Measurements from ENCODE around the gene CIAPIN1.
"Not testable (repeated sequence)": the region's sequence is repeated elsewhere in the genome, so short reads cannot be mapped to it uniquely, and the experiment has no call there.

Gene CIAPIN1

GRCh38 chr16:57403965-57404817 is 43.0 kb downstream of the CIAPIN1 start, which contains the start of gene CCL17:
Gene CCL17, plus strand, starts transcription at chr16:57404767. Its CDS starts 9,166 bp downstream, at chr16:57413933.
- DNase-seq: no peak

GRCh38 chr16:57401943-57402640 is 45.1 kb downstream of the CIAPIN1 start:
- DNase-seq: no peak

- not testable (repeated sequence) for DNase-seq
Measured at GRCh38 chr16:57397493-57397892, 49.7 kb downstream of the CIAPIN1 start.

- DNase-seq: no peak
Measured at GRCh38 chr16:57396786-57397185, 50.4 kb downstream of the CIAPIN1 start.

- no peak for DNase-seq
Measured at GRCh38 chr16:57395026-57395425, 52.2 kb downstream of the CIAPIN1 start.

- no peak for DNase-seq
Measured at GRCh38 chr16:57394444-57394843, 52.7 kb downstream of the CIAPIN1 start.

- no peak for DNase-seq
Measured at GRCh38 chr16:57392694-57393093, 54.5 kb downstream of the CIAPIN1 start.

- no peak for DNase-seq
Measured at GRCh38 chr16:57391708-57392107, 55.5 kb downstream of the CIAPIN1 start.

GRCh38 chr16:57391300-57391699 is 55.9 kb downstream of the CIAPIN1 start:
- no peak for DNase-seq

- DNase-seq: no peak
Measured at GRCh38 chr16:57390636-57391295, 56.4 kb downstream of the CIAPIN1 start.

- DNase-seq: no peak
Measured at GRCh38 chr16:57389087-57389468, 58.1 kb downstream of the CIAPIN1 start.

- DNase-seq: no peak
Measured at GRCh38 chr16:57388359-57389086, 58.7 kb downstream of the CIAPIN1 start.

GRCh38 chr16:57387598-57388354 is 59.4 kb downstream of the CIAPIN1 start:
- no peak for DNase-seq

GRCh38 chr16:57386381-57386951 is 60.7 kb downstream of the CIAPIN1 start:
- no peak for DNase-seq

GRCh38 chr16:57385083-57385482 is 62.1 kb downstream of the CIAPIN1 start:
- no peak for DNase-seq

GRCh38 chr16:57384248-57385070 is 62.7 kb downstream of the CIAPIN1 start:
- no peak for DNase-seq

GRCh38 chr16:57383276-57384247 is 63.6 kb downstream of the CIAPIN1 start:
- DNase-seq: no peak

- no peak for DNase-seq
Measured at GRCh38 chr16:57382535-57383275, 64.5 kb downstream of the CIAPIN1 start.
